Right hindlimb (tissue), 1 donor: ENCODE data around the gene MINDY2.
A peak's percentile ranks its signal among the peaks of the same experiment; 100 is the strongest.
"Not testable (repeated sequence)": the region's sequence is repeated elsewhere in the genome, so short reads cannot be mapped to it uniquely, and the experiment has no call there.

Experiments used
- DNase-seq: peaks from one replicate; pipeline ENCODE4 v3.0.0-alpha.2; 2018

MINDY2 gene

DNA sequence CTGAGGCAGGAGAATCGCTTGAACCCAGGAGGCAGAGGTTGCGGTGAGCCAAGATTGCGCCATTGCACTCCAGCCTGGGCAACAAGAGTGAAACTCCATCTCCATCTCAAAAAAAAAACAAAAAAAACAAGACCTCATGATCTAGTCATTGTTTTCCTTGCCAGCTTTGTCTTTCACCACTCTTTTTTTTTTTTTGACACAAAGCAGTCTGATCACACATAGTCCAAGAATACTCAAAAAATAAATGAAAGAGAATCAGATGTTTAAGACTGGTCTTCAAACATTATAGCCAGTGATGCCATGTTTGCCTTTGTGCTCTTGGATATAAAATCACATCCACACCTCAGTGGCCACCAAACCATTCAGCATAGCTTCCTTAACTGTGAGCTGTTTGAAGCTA is 15.8 kb upstream of the MINDY2 start:
- DNase-seq: no peak

GRCh38 chr15:58755956-58756355 is 15.1 kb upstream of the MINDY2 start:
- no peak for DNase-seq

DNA sequence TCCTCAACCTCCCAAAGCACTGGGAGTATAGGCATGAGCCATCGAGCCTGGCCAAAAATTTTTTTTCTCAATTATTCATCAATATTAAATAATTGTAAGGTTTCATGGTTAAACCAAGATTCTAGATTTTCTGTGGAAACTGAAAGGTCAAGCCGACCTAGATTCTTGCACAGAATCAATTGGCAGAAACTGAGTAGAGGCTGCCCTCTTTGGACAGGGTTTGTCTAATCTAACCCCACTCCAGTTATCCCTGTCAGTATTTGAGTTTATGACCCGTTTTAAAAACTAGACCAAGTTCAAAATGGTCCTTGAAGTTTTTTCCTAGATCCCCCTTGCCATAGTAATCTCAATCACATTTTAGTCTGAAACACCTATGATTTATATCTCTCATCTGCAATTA is 13.0 kb upstream of the MINDY2 start:
- DNase-seq: no peak

GRCh38 chr15:58760385-58761009 is 10.6 kb upstream of the MINDY2 start:
- no peak for DNase-seq

- DNase-seq: no peak
Observed at GRCh38 chr15:58761010-58761388, 10.1 kb upstream of the MINDY2 start.

DNA sequence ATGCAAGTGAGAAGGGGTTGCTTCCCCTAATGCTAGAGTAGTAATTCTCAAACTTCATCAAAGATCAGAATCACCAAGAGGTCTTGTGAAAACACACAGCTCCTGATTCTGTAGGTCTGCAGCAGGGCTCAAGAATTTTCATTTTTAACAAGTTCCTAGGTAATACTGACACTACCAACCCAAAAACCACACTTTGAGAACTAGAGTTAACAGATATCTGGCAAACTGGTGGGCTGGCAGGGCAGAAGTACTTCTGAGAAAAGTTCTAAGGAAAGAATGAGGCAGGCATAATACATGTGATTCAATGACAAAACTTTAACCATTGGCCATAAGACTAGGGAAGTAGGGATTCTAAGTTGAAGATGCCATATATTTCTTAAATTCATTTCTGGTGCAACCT is 8.8 kb upstream of the MINDY2 start:
- no peak for DNase-seq

DNA sequence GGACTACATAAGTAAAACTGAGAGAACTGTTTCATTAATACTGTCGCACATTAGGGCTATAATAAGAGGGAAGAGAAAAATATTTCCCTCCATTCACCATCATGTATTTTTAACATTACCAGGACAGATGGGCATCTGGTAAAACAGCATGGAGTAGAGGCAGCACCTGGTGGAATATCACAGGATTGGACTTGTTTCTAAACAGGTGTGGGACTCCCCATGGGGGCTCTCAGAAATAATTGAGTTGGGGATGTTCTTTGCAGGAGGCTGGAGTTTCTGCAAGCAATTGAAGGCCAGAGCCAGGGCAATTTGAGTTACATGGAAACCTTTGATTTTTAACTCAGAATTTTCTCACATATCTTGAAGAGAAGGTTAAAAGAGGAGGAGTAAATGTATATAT is 8.4 kb upstream of the MINDY2 start:
- DNase-seq: no peak

- no peak for DNase-seq
Observed at GRCh38 chr15:58764468-58764867, 6.6 kb upstream of the MINDY2 start.

- DNase-seq: no peak
Observed at GRCh38 chr15:58766290-58766689, 4.8 kb upstream of the MINDY2 start.

- DNase-seq: not testable (repeated sequence)
Observed at GRCh38 chr15:58768601-58769004, 2.5 kb upstream of the MINDY2 start.

- no peak for DNase-seq
Observed at GRCh38 chr15:58770519-58770856, 614 bp upstream of the MINDY2 start.

DNA sequence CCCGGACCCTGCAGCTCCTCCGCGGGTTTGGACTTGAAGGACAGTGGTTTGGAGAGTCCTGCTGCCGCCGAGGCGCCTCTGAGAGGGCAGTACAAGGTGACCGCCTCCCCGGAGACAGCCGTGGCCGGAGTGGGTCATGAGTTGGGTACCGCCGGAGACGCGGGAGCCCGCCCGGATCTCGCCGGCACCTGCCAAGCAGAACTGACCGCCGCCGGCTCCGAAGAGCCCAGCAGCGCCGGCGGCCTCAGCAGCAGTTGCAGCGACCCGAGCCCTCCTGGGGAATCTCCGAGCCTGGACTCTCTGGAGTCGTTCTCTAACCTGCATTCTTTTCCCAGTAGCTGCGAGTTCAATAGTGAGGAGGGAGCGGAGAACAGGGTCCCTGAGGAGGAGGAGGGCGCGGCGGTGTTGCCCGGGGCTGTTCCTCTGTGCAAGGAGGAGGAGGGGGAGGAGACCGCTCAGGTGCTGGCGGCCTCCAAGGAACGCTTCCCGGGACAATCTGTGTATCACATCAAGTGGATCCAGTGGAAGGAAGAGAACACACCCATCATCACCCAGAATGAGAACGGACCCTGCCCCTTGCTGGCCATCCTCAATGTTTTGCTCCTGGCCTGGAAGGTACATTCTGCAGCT is 634 bp downstream of the MINDY2 start:
- peak; percentile 54 for DNase-seq

GRCh38 chr15:58773024-58773423 is 1.9 kb downstream of the MINDY2 start:
- no peak for DNase-seq

- no peak for DNase-seq
Observed at GRCh38 chr15:58775402-58775801, 4.3 kb downstream of the MINDY2 start.

GRCh38 chr15:58777107-58777506 is 6.0 kb downstream of the MINDY2 start:
- no peak for DNase-seq

DNA sequence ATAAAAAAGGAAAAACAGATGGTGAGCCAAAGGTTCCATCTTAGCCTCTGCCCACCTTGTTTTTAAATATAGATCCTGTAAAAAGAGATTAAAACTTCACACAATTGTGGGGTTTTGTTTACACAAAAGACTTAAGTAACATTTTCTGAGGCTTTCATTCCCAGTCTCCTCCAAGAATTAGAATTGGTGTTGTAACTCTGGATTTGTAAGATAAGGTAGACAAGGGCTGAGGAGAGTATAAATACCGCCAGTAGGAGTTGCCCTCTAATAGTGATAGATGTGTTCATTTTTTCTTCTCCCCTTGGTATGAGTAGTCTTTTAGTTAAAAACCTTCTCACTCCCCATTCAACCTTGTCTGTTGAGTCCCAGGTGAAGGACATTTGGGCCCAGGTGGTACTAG is 8.5 kb downstream of the MINDY2 start:
- no peak for DNase-seq

DNA sequence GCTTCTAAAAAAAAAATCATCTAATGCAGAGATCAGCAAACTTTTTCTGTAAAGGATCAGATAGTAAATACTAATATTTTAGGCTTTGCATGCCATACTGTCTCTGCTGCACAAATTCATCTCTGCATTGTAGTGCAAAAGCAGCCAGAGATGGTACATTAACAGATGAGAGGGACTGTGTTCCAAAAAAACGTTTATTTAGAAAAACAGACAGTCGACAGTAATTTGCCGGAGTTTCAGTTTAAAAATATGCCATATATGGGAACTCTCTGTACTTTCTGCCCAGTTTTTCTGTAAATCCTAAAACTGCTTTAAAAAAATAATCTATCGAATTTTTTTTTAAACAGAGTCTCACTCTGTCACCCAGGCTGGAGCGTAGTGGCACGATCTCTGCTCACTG is 14.3 kb downstream of the MINDY2 start:
- DNase-seq: no peak

DNA sequence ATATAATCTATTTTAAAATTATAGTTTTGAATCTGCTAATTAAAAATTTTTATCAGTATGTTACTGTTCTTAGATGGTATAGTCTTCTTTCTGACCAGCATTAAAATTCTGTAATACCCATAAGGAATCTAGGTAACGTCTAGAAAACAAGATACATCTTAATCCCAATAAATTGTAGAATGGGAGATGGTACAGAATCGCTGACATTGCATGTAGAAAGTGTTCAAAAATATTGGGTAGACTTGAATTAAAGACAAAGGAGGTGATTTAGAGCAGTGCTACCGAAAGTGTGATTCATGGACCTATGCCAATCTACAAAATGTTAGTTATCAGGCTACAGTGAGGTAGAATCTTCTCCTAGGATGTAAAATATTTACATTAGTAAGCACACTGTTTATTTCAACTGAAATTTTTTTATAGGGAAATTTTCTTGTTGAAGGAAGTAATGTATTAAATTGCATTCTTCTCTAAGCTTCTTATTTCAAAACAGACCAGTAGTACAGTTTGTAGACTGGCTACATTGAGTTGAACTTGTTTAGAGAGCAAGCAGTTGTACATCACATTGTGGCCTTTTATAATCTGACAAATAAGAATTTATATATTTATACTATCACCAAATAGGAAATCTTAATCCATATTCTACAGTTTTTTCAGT is 17.1 kb downstream of the MINDY2 start:
- DNase-seq: no peak

DNA sequence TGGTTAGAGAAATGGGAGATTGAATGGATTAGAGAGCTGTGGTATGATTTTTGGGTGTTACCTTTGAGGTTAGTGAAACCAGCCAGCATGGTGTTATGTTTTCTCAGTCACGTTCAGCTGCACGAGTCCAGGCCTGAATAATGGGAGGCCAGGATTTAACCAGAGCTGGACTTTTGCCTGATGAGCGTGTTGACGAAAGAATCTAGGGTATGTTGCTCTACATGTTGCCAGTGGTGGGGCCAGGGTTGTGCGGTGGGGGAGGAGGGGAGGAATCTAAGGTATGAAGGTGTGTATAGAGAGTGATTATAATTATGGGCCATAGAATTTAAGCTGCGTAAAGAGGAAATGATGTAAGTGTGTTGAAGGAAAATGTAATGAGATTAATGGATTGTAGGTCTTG is 22.8 kb downstream of the MINDY2 start:
- DNase-seq: no peak

GRCh38 chr15:58795825-58796224 is 24.7 kb downstream of the MINDY2 start:
- DNase-seq: no peak

- no peak for DNase-seq
Observed at GRCh38 chr15:58797505-58797904, 26.4 kb downstream of the MINDY2 start.

- no peak for DNase-seq
Observed at GRCh38 chr15:58805095-58805494, 34.0 kb downstream of the MINDY2 start.

DNA sequence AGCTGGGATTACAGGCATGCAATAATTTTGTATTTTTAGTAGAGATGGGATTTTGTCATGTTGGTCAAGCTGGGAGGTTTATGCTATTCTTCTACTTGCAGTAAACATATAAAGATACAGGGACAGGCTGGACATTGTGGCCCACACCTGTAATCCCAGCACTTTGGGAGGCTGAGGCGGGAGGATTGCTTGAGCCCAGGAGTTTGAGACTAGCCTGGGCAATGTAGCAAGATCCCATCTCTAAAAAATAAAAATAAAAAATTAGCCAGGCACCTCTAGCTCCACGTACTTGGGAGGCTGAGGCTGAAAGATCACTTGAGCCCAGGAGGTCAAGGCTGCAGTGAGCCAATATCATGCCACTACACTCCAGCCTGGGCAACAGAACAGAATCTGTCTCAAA is 52.2 kb downstream of the MINDY2 start:
- DNase-seq: not testable (repeated sequence)

DNA sequence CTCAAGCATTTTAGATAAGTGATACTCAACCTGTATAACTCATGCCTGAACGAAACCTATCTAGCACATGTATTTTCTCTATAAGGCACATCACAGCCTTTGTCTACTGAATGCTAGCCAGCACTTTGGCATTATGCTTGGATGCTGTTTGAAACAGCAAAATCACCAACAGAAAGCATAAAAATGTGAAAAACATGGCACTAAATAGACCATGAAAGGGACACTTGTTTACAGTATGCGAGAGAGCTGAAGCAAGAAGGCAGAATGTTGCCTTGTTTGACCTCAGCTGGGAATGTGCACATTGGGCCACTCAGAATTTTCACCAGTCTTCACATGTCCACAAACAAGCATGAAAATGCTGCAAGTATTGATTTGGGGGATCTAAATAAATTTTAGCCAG is 59.5 kb downstream of the MINDY2 start:
- DNase-seq: no peak
